Activated CD8-positive, alpha-beta memory T cell treated with anti-CD3 and anti-CD28 coated beads, Interleukin-2, amount 50 U/mL, for 48 hours (primary cell): Measurements from ENCODE around the gene RAB8B.
A peak's percentile ranks its signal among the peaks of the same experiment; 100 is the strongest.
"Not testable (repeated sequence)": the region's sequence is repeated elsewhere in the genome, so short reads cannot be mapped to it uniquely, and the experiment has no call there.

Experiments
- DNase-seq: peaks from one replicate; pipeline ENCODE4 v3.0.0-alpha.2; 2020

RAB8B gene

GRCh38 chr15:63186065-63186464 lies 3.3 kb upstream of the RAB8B start:
- DNase-seq: no peak

GRCh38 chr15:63187589-63188226 lies 1.7 kb upstream of the RAB8B start:
- no peak for DNase-seq

GRCh38 chr15:63188247-63188925 lies 1.0 kb upstream of the RAB8B start:
- DNase-seq: no peak

GRCh38 chr15:63189941-63190768 lies 749 bp downstream of the RAB8B start:
- DNase-seq: no peak

- no peak for DNase-seq
These were observed 1.6 kb downstream of the RAB8B start for GRCh38 chr15:63190769-63191649.

GRCh38 chr15:63191895-63192618 lies 2.7 kb downstream of the RAB8B start:
- DNase-seq: no peak

- no peak for DNase-seq
These were observed 3.3 kb downstream of the RAB8B start for GRCh38 chr15:63192619-63193206.

- DNase-seq: no peak
These were observed 4.9 kb downstream of the RAB8B start for GRCh38 chr15:63194302-63194701.

GRCh38 chr15:63194880-63195568 lies 5.6 kb downstream of the RAB8B start:
- no peak for DNase-seq

- no peak for DNase-seq
These were observed 6.2 kb downstream of the RAB8B start for GRCh38 chr15:63195569-63196015.

- no peak for DNase-seq
These were observed 7.4 kb downstream of the RAB8B start for GRCh38 chr15:63196842-63197241.

- DNase-seq: no peak
These were observed 8.2 kb downstream of the RAB8B start for GRCh38 chr15:63197626-63198025.

- DNase-seq: no peak
These were observed 9.2 kb downstream of the RAB8B start for GRCh38 chr15:63198371-63199250.

- no peak for DNase-seq
These were observed 11.3 kb downstream of the RAB8B start for GRCh38 chr15:63200464-63201249.

GRCh38 chr15:63202861-63203260 lies 13.5 kb downstream of the RAB8B start:
- no peak for DNase-seq

- peak; percentile 68 for DNase-seq
These were observed 14.2 kb downstream of the RAB8B start for GRCh38 chr15:63203451-63204090.

GRCh38 chr15:63206079-63206478 lies 16.7 kb downstream of the RAB8B start:
- no peak for DNase-seq

- not testable (repeated sequence) for DNase-seq
These were observed 19.4 kb downstream of the RAB8B start for GRCh38 chr15:63208824-63209223.
